Lower lobe of right lung (tissue), 2 donors: ENCODE data around the gene PCLO. TPM values are rescaled to one million over a fixed set of nuclear protein-coding genes. Genes with fewer than 3 reads are reported as not detected.

Experiments
- ATAC-seq, 2 donors: fragments of 200-7000 bp; cut with Tn5 transposase; one replicate each; pipeline ENCODE4 v1.9.1; 2020 to 2022; ENCODE audit warnings: mild to moderate bottlenecking in 2 of 2, moderate library complexity in 2 of 2
- DNase-seq: peaks from one replicate; pipeline ENCODE4 v3.0.0-alpha.2; 2020
- H3K27ac ChIP-seq: fragments of 200-600 bp; one replicate; pipeline ENCODE4 v1.8.0; 2022
- H3K27me3 ChIP-seq: fragments of 200-600 bp; one replicate; pipeline ENCODE4 v1.8.0; 2022; ENCODE audit warnings: low read depth
- H3K36me3 ChIP-seq: fragments of 200-600 bp; one replicate; pipeline ENCODE4 v1.8.0; 2022; ENCODE audit warnings: mild to moderate bottlenecking
- H3K4me1 ChIP-seq: fragments of 200-600 bp; one replicate; pipeline ENCODE4 v1.8.0; 2022
- H3K4me3 ChIP-seq: fragments of 200-600 bp; one replicate; pipeline ENCODE4 v1.8.0; 2022; ENCODE audit warnings: mild to moderate bottlenecking
- H3K9me3 ChIP-seq: fragments of 200-600 bp; one replicate; pipeline ENCODE4 v1.8.0; 2022
- CTCF ChIP-seq: fragments of 200-600 bp; IDR thresholded peaks from one replicate; pipeline ENCODE4 v1.8.0; 2022; ENCODE audit warnings: antibody characterized with exemption, mild to moderate bottlenecking
- intact Hi-C: fragments of 100-400 bp; cut with DNase I; formaldehyde crosslinking; loops from one replicate; pipeline ENCODE4 v1.11.0; 2022
- total RNA-seq: library from RNA; stranded (reverse); fragmentation: NEBNext Ultra II Directional; extraction: Animal tissue kit (Norgen Biotek cat#: 25700); gene quantifications from one replicate; pipeline ENCODE4 v1.2.1, GENCODE V29; 2021
- donor health status: DM: no; HTN: yes; CAD: no; lungs with severe emphysema.

Gene PCLO
- total RNA-seq, 1 donor from 2014 or later: 2.9 TPM

GRCh38 chr7:83072576-83073517, 89.8 kb downstream of the PCLO start:
- Histone ChIP-seq H3K4me1 (no peaks in the 10 kb centered on the region), H3K36me3 (no peaks in the 10 kb centered on the region), H3K9me3 (no peaks in the 10 kb centered on the region), H3K4me3 (no peak overlapping the region), H3K27ac (no peak overlapping the region), H3K27me3 (no peaks in the 10 kb centered on the region)
- intact Hi-C loops: no loop called here
- TF ChIP-seq CTCF: no peak
- ATAC-seq (no peak), DNase-seq (no peak)

GRCh38 chr7:83065714-83066113, 97.0 kb downstream of the PCLO start:
- no peak overlapping the region for H3K27ac ChIP-seq
- no peaks in the 10 kb centered on the region for H3K4me1 ChIP-seq
- no peak for TF ChIP-seq CTCF
- intact Hi-C loops: no loop called here
- no peaks in the 10 kb centered on the region for H3K9me3 ChIP-seq
- no peaks in the 10 kb centered on the region for H3K36me3 ChIP-seq
- no peaks in the 10 kb centered on the region for H3K27me3 ChIP-seq
- H3K4me3 ChIP-seq: no peak overlapping the region
- DNase-seq: no peak
- no peak for ATAC-seq

GRCh38 chr7:83060218-83060617, 102.5 kb downstream of the PCLO start:
- Histone ChIP-seq H3K4me1 (no peaks in the 10 kb centered on the region), H3K27me3 (no peaks in the 10 kb centered on the region), H3K4me3 (no peak overlapping the region), H3K27ac (no peak overlapping the region), H3K36me3 (no peaks in the 10 kb centered on the region), H3K9me3 (no peaks in the 10 kb centered on the region)
- intact Hi-C loops: no loop called here
- no peak for TF ChIP-seq CTCF
- no peak for DNase-seq
- ATAC-seq: no peak

GRCh38 chr7:83058667-83059066, 104.0 kb downstream of the PCLO start:
- no peak for DNase-seq
- Histone ChIP-seq H3K27ac (no peak overlapping the region), H3K27me3 (no peaks in the 10 kb centered on the region), H3K4me3 (no peak overlapping the region), H3K4me1 (no peaks in the 10 kb centered on the region), H3K36me3 (no peaks in the 10 kb centered on the region), H3K9me3 (no peaks in the 10 kb centered on the region)
- ATAC-seq: no peak
- TF ChIP-seq CTCF: no peak
- intact Hi-C loops: no loop called here

- ATAC-seq: no peak
- H3K4me3 ChIP-seq: no peak overlapping the region
- H3K4me1 ChIP-seq: no peaks in the 10 kb centered on the region
- no peaks in the 10 kb centered on the region for H3K36me3 ChIP-seq
- H3K27ac ChIP-seq: no peak overlapping the region
- H3K9me3 ChIP-seq: no peaks in the 10 kb centered on the region
- intact Hi-C loops: no loop called here
- no peaks in the 10 kb centered on the region for H3K27me3 ChIP-seq
- TF ChIP-seq CTCF: no peak
- no peak for DNase-seq
Measured at GRCh38 chr7:83055197-83055596, 107.5 kb downstream of the PCLO start.
